GM18858 (cell line): ENCODE data around the gene TPO.

Experiments used
- ATAC-seq: cut with Tn5 transposase; IDR thresholded peaks from one replicate; pipeline ENCODE4 v1.9.1; 2021; ENCODE audit not compliant: unreplicated experiment

The TPO gene

GRCh38 chr2:1440581-1440980, 27.3 kb downstream of the TPO start:
- ATAC-seq: no peak

DNA sequence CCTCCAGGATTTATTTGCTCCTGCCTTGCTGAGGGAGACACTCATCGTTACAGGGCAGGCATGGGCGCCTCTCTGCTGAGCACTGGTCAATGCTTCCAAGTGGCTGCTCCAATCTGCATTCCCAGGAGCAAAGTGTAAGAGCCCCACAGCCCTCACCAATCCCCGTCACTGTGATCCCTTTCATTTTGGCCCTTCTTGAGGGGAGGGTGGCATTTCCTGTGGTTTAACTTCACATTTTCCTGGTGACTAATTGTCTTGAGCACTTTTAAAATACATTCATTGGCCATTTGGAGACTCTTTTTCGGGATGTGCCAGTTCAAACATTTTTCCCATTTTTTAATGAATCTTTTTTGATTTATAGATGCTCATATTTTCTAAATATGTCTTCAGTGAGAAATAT, 33.0 kb downstream of the TPO start:
- no peak for ATAC-seq

- no peak for ATAC-seq
Measured at GRCh38 chr2:1448009-1448408, 34.7 kb downstream of the TPO start.

DNA sequence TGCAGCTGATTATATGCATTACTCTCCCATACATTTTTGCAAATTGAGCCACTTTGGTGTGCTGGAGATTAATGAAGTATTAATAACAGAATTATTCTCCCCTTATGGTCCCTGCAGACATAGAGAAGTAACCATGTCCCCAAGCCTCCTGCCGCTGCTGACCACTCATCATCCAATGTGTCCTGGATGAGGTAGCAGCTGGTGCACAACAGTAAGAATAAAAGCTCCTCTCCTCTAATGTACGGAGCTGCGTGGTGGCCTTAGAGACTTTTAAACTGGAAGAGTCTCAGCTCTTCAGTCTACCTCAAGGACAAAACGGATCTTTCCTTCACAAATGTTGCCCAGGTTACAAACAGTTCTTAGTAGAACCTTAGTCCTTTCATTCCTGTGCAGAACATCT, 37.7 kb downstream of the TPO start:
- ATAC-seq: no peak

DNA sequence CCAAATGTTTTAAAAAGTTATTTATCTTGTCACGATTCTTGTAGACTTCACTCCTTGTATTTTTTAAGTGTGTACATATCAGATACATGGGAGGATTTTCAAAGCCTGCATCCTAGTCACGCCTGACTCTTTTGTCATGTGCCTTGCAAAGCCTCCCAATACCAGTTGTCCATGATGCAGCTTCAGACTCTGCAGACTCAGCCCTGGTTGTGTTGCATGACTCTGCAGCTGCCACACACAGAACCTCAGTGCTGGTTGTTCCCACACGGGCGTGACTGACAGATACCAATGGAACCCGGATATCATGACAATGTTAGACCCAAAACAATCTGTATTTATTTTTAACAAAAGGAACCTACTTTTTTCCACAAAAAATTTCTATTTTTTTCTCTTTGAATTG, 38.2 kb downstream of the TPO start:
- ATAC-seq: no peak

GRCh38 chr2:1453561-1453960, 40.3 kb downstream of the TPO start:
- no peak for ATAC-seq

GRCh38 chr2:1454346-1454745, 41.1 kb downstream of the TPO start:
- ATAC-seq: no peak

DNA sequence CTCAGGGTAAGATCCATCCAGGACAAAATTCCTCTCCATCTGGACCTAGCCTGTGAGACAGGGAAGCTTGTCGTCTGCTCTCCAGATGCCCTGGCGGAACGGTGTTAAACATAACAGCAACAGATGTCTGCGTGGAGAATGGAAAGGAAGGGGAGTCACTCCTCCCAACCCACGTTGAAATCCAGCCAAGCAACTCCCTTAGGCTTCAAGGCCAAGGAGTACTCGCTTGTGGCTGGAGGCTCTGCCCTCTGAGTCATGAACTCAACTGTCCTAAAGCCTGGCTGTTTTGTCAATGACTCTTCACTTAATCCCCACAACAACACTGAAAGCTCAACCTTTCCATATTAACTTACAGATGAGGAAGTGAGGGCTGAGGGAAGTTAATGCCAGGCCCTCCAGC, 42.2 kb downstream of the TPO start:
- no peak for ATAC-seq

DNA sequence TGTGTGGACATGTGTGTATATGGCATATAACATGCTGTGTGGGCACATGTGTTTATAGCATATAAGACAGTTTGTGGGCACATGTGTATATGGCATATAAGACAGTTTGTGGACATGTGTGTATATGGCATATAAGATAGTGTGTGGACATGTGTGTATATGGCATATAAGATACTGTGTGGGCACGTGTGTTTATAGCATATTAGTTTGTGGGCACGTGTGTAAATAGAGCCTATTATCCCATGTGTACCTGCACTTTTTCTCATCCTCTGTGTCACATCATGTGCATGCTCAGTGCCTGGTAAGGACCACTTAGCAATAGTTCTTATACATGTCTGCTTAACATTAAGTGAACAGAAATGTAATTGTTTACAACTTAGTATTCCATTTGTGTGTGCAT, 45.2 kb downstream of the TPO start:
- ATAC-seq: no peak

DNA sequence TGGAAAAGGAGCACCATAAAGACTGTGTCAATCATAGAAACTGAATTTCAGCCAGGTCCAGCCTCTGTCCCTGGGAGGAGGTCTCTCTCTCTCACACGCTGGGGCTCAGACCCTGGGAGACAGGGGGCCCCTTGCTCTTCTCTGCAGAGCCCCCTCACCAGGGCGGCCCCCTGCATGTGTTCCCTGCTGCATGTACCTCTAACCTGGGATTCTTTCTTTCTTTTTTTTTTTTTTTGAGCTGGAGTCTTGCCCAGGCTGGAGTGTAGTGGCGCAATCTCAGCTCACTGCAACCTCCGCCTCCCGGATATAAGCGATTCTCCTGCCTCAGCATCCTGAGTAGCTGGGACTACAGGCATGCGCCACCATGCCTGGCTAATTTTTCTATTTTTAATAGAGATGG, 46.5 kb downstream of the TPO start:
- ATAC-seq: no peak

- no peak for ATAC-seq
Measured at GRCh38 chr2:1460851-1461418, 47.7 kb downstream of the TPO start.

DNA sequence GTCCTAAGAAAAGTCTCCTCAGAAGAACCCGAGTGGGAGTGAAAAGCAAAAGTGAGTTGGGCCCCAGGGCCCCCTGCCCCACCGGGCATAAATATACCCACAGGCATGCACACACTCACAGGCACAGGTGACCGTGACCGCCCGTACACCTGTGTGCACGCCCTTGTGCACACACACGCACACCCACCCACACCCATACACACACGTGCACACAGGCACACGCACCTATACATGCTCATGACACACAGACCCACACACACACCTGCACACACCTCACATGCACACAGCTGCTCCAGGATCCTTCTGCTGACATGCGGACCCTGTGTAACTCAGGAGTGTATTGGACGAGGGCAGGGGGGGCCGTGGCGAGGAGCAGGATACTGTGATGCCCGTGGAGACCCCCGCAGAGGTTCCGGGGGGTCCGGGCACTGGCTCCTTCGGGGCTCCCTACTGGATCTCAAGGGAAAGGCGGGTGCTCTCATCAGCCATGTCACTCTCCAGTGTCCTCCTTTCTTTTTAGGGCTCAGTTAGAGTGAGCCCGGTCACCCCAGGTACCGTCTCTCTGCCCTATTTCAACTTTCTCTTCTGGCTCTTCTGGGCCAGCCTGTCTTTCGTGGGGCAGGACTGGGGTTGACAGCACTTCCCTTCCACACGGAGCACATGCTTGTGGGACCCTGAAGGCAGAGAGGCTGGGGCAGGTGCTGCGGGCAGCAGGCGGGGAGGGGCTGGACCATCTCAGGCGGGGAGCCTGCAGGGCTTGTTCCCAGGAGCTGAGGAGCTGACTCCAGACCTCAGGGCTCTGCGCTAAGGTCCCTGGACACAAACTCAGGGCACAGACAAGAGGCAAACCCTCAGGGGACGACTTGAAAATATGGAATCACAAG, 48.5 kb downstream of the TPO start:
- no peak for ATAC-seq

- no peak for ATAC-seq
Measured at GRCh38 chr2:1462994-1463393, 49.7 kb downstream of the TPO start.

DNA sequence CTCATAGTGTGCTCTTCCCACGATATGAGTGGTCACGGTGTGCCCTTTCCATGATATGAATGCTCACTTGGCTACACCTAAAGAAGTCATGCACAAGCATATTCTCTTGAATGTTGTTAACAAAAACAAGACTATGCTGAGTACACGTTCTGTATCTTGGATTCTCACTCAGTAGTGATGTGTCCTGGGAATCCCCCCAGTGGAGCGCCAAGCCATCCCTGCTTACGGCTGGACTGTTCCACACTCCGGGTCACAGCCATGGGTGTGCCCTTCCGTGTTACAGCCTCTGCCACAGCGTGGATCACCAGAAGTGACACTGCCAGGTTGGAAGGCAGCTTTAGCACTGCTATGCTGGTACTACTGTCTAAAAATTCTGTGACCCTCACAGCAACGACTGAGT, 59.1 kb downstream of the TPO start:
- no peak for ATAC-seq

DNA sequence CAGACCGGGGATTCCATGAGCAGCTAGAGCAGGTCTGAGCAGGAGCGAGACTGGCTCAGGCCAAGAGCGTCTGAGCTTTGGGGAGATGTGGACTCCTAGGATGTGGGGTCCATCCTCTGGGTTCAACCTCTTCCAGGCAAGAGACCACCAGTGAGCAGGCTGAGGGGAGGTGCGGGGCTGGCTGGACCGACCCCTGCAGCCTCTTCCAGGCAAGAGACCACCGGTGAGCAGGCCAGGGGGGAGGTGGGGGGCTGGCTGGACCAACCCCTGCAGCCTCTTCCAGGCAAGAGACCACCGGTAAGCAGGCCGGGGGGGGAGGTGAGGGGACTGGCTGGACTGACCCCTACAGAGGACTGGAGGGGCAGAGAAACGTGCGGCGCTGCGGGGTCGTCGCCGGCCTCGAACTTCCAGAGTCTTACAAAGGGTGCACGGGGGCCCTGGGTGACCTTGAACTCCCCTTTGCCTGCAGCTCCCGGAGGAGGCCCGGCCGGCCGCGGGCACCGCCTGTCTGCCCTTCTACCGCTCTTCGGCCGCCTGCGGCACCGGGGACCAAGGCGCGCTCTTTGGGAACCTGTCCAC, 63.4 kb downstream of the TPO start:
- ATAC-seq: no peak

- ATAC-seq: no peak
Measured at GRCh38 chr2:1477196-1478040, 64.2 kb downstream of the TPO start.

DNA sequence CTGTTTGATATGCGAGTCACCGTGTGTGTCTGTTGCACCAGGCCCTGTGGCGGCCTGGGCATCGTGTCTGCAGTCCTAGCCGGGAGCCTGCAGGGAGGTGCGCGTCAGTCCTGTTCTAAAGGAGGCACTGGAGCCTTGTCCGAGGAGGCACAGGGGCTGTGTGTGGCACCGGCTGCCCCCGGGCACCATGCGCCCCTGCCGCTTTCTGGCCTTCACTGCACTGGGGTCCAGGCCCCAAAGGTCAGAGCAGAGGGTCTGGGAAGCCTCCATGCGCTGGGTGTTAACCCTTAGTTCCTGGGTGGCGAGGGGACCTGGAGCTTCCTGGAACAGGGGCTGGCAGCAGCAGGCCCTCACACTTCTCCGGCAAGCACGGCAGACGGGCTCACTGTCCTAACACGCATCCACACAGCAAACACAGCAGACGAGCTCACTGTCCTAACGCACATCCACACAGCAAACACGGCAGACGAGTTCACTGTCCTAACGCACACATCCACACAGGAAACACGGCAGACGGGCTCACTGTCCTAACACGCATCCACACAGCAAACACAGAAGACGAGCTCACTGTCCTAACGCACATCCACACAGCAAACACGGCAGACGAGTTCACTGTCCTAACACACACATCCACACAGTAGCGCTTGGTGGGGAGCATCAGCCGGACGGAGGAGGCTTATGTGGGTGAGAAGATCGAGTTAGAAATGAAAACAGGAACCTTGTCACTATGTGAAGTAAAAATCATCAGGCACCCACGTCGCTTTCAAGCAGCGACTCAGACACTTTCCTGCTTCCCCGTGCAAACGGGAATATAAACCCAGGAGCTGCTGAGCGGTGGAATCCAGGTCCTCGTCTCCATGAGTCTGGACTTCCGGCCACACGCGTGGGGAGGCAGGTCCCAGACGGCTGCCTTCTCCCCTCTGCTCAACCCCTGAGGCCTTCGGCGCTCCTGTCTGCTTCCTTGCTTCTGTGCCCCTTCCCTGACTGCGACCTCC, 65.3 kb downstream of the TPO start:
- no peak for ATAC-seq

DNA sequence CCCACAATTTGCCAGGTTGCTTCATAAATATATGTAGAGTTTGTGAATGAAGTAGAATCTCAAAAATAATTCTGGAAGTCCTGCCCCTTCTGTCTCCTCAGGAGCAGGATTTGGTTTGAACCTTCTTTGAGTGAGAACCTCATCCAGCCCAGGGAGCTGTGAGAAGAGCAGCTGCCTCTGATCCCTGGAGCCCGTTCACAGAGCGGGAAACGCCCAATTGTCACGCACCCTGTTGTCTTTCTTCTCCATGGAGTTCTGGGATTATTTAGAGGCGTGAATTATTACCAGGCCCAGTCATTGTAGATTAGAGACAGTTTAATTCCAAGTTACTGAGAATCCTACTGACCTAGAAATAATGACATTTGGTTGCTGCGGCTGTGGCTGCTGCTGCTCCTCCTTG, 66.1 kb downstream of the TPO start:
- ATAC-seq: no peak

- ATAC-seq: no peak
Measured at GRCh38 chr2:1480671-1481076, 67.4 kb downstream of the TPO start.
